Stimulated activated CD4-positive, alpha-beta T cell treated with anti-CD3 and anti-CD28 coated beads, Interleukin-1b, Interleukin-23, amount 100 ng/mL, for 24 hours (primary cell): ENCODE results near the gene SH3RF2.
A peak's percentile ranks its signal among the peaks of the same experiment; 100 is the strongest.
"Not testable (repeated sequence)": the region's sequence is repeated elsewhere in the genome, so short reads cannot be mapped to it uniquely, and the experiment has no call there.

Experiments used
- DNase-seq, 4 experiments: peaks; one replicate each; pipeline ENCODE4 v3.0.0-alpha.2; 2020; ENCODE audit warnings: low read depth in 4 of 4, low spot score in 1 of 4

Gene SH3RF2

GRCh38 chr5:145936401-145937131 is at the start of gene SH3RF2:
Gene SH3RF2 (plus strand): TSS chr5:145936578. CDS start chr5:145937929, 1,351 bp downstream.
- DNase-seq, result peak in 1 of 4 experiments; percentile 19

- DNase-seq, result no peak
Observed at GRCh38 chr5:145887217-145887616, 49.2 kb upstream of the SH3RF2 start.

- no peak for DNase-seq
Observed at GRCh38 chr5:145887976-145888574, 48.3 kb upstream of the SH3RF2 start.

- DNase-seq, result no peak
Observed at GRCh38 chr5:145889611-145890010, 46.8 kb upstream of the SH3RF2 start.

GRCh38 chr5:145891378-145891777 is 45.0 kb upstream of the SH3RF2 start:
- not testable (repeated sequence) for DNase-seq

GRCh38 chr5:145898171-145898570 is 38.2 kb upstream of the SH3RF2 start:
- DNase-seq, result no peak

GRCh38 chr5:145902421-145902820 is 34.0 kb upstream of the SH3RF2 start:
- DNase-seq, result no peak

GRCh38 chr5:145903113-145903512 is 33.3 kb upstream of the SH3RF2 start:
- no peak for DNase-seq

- DNase-seq, result no peak
Observed at GRCh38 chr5:145903867-145904266, 32.5 kb upstream of the SH3RF2 start.

GRCh38 chr5:145904743-145905142 is 31.6 kb upstream of the SH3RF2 start:
- DNase-seq, result no peak

- no peak for DNase-seq
Observed at GRCh38 chr5:145906401-145906800, 30.0 kb upstream of the SH3RF2 start.

- no peak for DNase-seq
Observed at GRCh38 chr5:145908206-145908960, 28.0 kb upstream of the SH3RF2 start.

- DNase-seq, result no peak
Observed at GRCh38 chr5:145911164-145911563, 25.2 kb upstream of the SH3RF2 start.

GRCh38 chr5:145912019-145912418 is 24.4 kb upstream of the SH3RF2 start:
- no peak for DNase-seq

GRCh38 chr5:145912594-145912993 is 23.8 kb upstream of the SH3RF2 start:
- DNase-seq, result no peak

GRCh38 chr5:145913701-145914100 is 22.7 kb upstream of the SH3RF2 start:
- no peak for DNase-seq

- no peak for DNase-seq
Observed at GRCh38 chr5:145915970-145916638, 20.3 kb upstream of the SH3RF2 start.

- no peak for DNase-seq
Observed at GRCh38 chr5:145917288-145917687, 19.1 kb upstream of the SH3RF2 start.

GRCh38 chr5:145918397-145918796 is 18.0 kb upstream of the SH3RF2 start:
- DNase-seq, result no peak

GRCh38 chr5:145919413-145919812 is 17.0 kb upstream of the SH3RF2 start:
- no peak for DNase-seq

- no peak for DNase-seq
Observed at GRCh38 chr5:145920542-145921210, 15.7 kb upstream of the SH3RF2 start.
